Measurements from ENCODE around the gene ASH1L.

The ASH1L gene

GRCh38 chr1:155324717-155325602 is 237.6 kb downstream of the ASH1L start:
- peak; percentile 77 for DNase-seq

DNA sequence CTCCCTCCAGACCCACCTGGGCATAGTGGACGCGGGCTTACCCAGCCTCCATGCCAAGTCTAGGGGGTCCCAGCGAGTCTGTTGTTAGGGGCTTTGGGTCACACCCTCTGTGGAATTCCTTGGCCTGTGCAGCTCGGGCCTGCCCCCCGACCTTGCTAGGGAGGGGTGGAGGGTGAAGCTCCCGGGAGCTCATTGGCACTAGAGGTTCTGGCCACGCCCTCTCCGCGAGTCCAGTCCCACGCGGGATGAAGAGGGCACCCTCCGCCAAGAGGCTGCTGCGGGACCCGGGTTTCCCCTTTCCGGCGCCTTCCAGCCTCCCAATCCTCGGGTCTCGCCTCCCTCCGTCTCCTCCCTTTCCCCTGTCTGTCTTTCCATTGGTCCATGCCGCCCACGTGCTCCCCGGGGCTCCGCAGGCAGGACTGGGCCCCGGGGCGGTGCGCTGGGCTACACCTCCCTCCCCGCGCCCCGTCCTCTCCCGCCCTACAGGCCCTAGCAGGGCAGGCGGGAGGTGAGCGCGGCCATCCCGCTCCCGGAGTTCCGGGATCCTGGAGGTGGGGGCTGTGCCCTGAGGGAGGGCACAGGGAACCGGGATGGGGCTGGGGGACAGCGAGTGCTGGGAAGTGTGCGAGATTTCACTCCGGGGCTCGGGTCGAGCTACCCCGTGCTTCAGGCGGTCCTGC is 238.4 kb downstream of the ASH1L start:
- peak; percentile 97 for DNase-seq

- peak; percentile 92 for DNase-seq
These were observed 238.9 kb downstream of the ASH1L start for GRCh38 chr1:155323729-155324036.

DNA sequence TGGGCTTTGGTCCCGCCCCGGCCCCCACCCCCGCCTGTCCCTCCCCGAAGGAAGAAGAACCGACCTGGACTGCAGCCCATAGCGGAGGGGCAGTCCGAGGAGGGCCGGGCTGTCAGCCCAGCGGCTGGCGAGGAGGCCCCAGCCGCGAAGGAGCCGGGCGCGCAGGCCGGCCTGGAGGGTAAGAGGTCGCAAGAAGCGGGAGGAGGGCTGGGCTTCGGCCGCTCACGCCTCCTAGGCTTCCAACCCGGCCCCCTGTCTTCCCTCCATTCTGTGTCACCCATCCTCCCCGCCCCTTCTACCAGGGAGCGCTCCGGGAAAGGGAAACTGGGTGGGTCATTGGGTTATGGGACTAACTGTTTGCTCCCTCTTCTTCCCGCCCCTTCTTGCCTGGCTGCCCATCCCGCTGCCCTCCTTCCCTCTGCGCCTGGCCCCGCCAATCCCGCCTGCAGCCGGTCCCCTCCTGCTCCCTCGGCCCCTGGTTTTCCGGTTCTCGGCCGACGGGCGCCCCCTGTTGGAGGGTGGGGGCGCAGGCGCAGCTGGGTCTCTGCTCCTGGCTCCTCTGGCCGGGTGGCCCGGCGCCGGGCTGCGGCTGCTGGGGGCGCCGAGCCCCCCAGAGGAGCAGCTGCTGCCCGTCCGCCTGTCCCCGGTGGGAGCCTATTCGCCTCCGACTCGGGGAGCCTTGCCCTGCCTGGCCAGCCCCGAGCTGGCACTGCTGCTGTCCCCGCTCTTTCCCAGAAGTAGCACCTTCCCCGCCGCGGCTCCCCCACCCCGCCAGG is 239.5 kb downstream of the ASH1L start:
- DNase-seq, result peak; percentile 93

DNA sequence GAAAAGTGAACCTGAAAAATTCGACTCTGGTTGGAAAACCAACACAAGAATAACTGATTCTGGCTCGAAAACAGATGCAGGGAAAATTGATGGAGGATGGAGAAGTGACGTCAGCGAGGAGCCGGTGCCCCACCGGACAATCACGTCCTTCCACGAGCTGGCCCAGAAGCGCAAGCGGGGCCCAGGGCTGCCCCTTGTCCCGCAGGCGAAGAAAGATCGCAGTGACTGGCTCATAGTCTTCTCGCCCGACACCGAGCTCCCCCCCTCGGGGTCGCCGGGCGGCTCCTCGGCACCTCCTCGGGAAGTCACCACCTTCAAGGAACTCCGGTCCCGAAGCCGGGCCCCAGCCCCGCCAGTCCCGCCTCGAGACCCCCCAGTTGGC is 240.0 kb downstream of the ASH1L start:
- peak; percentile 50 for DNase-seq

GRCh38 chr1:155321639-155322503 is 240.7 kb downstream of the ASH1L start:
- no peak for DNase-seq

GRCh38 chr1:155320661-155321617 is 241.7 kb downstream of the ASH1L start, which contains the start of gene RUSC1:
TSS of gene RUSC1 (plus strand) at chr1:155320894. CDS start at chr1:155321774, 880 bp downstream.
- no peak for DNase-seq

- DNase-seq, result no peak
These were observed 242.4 kb downstream of the ASH1L start for GRCh38 chr1:155320252-155320651.

- DNase-seq, result no peak
These were observed 243.1 kb downstream of the ASH1L start for GRCh38 chr1:155319536-155319935.

GRCh38 chr1:155318082-155318481 is 244.5 kb downstream of the ASH1L start:
- no peak for DNase-seq

DNA sequence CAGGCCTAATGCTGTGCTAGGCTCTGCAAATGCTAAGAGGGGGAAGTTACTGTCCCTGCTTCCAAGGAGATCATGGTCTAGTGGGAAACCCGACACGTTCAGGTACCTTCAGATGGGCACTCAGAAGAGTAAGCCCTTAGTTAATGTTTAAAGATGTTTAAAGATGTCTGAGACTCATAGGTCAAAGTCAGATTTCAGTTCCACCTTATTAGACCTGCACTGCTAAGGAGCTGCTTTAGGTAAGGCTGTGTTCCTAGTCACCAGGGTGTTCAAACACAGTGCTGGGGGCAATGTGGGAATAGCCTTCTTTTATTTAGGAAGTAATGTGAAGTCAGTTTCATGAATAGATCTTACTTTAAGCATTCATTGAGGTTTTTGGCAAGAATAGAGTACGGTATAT is 245.7 kb downstream of the ASH1L start:
- no peak for DNase-seq

GRCh38 chr1:155313261-155313660 is 249.3 kb downstream of the ASH1L start:
- no peak for DNase-seq

DNA sequence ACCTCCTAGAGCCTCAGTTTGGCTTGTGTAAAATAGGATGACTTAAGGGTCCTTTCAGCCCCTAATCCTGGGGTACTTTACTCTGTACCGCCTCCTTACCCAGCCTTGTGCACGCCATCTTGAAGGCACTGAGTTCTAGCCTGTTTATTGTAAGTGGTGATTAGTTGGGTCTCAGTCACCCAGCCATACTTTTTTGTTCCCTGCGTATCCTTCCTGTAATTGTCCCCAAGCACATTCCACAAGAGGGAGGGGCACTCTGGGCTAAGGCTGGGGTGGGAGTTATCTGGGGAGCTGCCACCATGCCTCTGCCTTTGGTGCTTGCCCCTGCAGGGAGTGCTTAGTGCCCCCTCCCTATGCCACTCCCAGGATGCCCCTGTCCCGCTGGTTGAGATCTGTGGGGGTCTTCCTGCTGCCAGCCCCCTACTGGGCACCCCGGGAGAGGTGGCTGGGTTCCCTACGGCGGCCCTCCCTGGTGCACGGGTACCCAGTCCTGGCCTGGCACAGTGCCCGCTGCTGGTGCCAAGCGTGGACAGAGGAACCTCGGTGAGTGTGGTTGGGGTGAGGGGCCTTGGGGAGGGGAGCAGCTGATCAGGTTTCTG is 253.1 kb downstream of the ASH1L start:
- no peak for DNase-seq

GRCh38 chr1:155308493-155309422 is 253.8 kb downstream of the ASH1L start, which contains the start of gene FDPS:
TSS of gene FDPS (plus strand) at chr1:155308866. CDS start at chr1:155309790, 924 bp downstream.
- DNase-seq, result peak; percentile 100

DNA sequence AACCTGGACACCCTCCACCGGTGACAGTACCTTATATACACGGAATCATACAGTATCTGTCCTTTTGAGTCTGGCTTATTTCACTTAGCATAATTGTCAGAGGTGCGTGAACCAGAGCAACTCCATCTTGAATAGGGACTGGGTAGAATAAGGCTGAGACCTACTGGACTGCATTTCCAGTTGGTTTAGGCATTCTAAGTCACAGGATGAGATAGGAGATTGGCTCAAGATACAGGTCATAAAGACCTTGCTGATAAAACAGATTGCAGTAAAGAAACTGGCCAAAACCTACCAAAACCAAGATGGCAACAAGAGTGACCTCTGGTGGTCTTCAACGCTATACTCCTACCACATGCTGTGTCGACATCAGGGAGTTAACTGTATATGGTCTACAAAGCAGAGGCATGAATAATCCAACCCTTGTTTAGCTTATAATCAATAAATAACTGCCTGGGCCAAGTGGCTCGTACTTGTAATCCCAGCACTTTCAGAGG is 255.3 kb downstream of the ASH1L start:
- DNase-seq, result peak; percentile 87

DNA sequence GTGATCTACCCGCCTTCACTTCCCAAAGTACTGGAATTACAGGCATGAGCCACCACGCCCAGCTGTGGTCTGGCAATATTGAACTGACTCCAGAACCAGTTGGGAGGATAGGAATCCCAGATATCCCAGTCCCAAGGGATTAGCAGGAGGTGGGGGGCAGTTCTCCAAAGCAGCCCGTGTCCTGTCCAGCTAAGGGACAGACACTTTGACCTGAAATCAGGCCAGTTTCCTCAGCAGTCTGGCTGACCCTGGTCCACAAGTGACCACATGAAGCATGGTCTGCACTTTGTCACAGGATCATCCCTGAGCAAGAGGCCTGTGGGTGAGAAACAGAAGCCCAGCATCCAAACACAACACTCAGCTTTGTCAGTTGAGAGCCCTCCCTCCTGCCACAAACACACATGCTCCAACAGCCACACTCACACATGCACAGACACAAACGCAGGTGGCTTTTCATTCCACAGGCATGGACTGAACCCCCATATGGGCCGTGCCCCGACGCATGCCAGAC is 256.7 kb downstream of the ASH1L start:
- no peak for DNase-seq

GRCh38 chr1:155304558-155305063 is 258.0 kb downstream of the ASH1L start:
- DNase-seq, result no peak

DNA sequence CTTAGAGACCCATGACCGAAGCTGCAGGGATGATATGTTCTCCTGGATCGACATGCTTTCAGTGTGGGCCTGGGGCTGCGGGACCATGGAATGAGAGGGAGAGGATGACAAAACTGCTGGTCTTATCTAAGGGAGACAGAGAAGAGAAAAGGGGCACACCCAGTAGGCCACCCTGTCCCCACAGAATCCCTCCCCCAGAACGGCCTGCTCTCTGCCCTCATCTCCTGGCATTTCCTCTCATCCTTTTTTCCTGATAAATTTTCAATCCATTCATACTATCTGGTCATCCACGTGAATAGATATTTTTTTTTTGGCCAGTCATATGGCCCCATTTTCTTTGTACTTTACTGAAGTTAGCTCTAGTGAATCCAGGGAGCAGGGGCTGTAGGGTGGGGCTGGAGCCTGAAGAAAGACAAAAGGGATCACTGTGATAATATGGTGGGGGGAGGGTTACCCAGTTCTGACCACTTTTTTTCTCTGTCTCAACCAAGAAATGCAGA is 261.2 kb downstream of the ASH1L start, which contains the start of gene PKLR:
Gene PKLR, minus strand, starts transcription at position 97 of the 500 bp plus-strand sequence. Its CDS starts 43 bp downstream, at position 54.
- peak; percentile 53 for DNase-seq

Data from OCI-M1 (cell line).